A673 (cell line): ENCODE measurements around the gene PARP11.

Experiments used
- EZH2 ChIP-seq: fragments of 200-600 bp; sonication (generic); IDR thresholded peaks from 2 replicates; pipeline ENCODE4 v1.6.1; 2017; ENCODE audit warnings: borderline replicate concordance, low read depth, mild to moderate bottlenecking, mixed read lengths, antibody characterized with exemption, low read length; ENCODE audit not compliant: poor library complexity, severe bottlenecking
- TF ChIP-seq, protein P1 (sequence below): fragments of 300-800, 200-600 bp; sonication (generic); conservative IDR thresholded peaks from 2 replicates; pipeline ENCODE4 v1.5.1; 2017; ENCODE audit warnings: low read depth, mild to moderate bottlenecking, antibody characterized with exemption, low read length, moderate library complexity, mixed read lengths

DNA sequence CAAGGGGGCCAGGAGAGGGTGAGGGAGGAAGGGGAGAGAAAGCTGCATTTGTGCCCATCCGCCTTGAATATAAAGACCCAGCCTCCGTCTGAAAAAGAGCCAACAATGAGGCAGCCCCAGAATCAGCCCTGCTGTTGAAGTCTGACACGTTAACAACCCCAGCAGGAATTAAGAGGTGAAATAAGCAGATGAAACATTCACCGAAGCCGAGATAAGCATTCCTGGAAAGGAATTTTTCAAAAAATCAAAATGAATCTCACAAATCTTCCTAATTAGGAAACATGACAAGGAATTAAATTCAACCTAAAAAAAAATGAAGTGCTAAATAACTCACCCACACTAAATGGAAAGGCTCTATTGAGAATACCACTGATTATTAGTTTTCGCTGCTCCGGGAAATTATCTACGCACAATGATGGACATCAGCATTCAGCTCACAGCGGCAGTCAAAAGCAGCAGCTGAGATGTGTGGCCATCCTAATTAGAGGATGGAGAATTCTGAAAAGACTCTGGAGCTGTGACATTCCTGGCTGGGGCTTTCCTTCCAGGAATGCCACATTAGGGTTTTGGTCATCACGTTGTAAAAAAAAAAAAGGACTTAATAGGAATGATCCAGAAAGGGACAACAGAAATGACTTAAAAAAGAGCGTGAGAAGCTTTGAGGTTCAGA is 8.2 kb upstream of the PARP11 start:
- TF ChIP-seq, protein P1, sequence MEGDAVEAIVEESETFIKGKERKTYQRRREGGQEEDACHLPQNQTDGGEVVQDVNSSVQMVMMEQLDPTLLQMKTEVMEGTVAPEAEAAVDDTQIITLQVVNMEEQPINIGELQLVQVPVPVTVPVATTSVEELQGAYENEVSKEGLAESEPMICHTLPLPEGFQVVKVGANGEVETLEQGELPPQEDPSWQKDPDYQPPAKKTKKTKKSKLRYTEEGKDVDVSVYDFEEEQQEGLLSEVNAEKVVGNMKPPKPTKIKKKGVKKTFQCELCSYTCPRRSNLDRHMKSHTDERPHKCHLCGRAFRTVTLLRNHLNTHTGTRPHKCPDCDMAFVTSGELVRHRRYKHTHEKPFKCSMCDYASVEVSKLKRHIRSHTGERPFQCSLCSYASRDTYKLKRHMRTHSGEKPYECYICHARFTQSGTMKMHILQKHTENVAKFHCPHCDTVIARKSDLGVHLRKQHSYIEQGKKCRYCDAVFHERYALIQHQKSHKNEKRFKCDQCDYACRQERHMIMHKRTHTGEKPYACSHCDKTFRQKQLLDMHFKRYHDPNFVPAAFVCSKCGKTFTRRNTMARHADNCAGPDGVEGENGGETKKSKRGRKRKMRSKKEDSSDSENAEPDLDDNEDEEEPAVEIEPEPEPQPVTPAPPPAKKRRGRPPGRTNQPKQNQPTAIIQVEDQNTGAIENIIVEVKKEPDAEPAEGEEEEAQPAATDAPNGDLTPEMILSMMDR, result no peak
- no peak for TF ChIP-seq EZH2
